ENCODE results near the gene PANX1. TPM values are rescaled to one million over a fixed set of nuclear protein-coding genes. Genes with fewer than 3 reads are reported as not detected.

Gene PANX1
- polyA plus RNA-seq, 1 donor (not counting 4 experiments of a cell fraction or from before 2014, with no cell fraction given): 58.5 TPM

GRCh38 chr11:94193288-94193687, 64.6 kb downstream of the PANX1 start:
- dilution Hi-C loops (cut with MboI; ENCODE audit: extremely low pct_ligation_motif_present, low sequenced_read_pairs): no loop called here
- FAIRE-seq (peak; percentile 91), DNase-seq (ENCODE audit: low read depth, low spot score) (peak; percentile 23)
- Histone ChIP-seq H3K4me3 (ENCODE audit: control insufficient read depth in 2 of 3, extremely low read depth in 1 of 3, insufficient read depth in 2 of 3, low read depth in 1 of 3, low read length in 3 of 3) (no peak overlapping the region), H3K79me2 (ENCODE audit: control insufficient read depth, insufficient read depth, low read length) (no peaks in the 10 kb centered on the region), H3K9me1 (ENCODE audit: control insufficient read depth, extremely low read depth, insufficient read depth, low read length) (no peaks in the 10 kb centered on the region), H3K9ac (ENCODE audit: control insufficient read depth, extremely low read depth, insufficient read depth, low read length) (no peak overlapping the region), H3K27ac (ENCODE audit: control insufficient read depth, insufficient read depth, low read length) (no peak overlapping the region), H4K20me1 (ENCODE audit: control insufficient read depth, extremely low read depth, insufficient read depth, low read length) (no peaks in the 10 kb centered on the region), H3K4me1 (ENCODE audit: control insufficient read depth, extremely low read depth, insufficient read depth, low read length) (peaks cover 7% of the 10 kb centered on the region), H3K27me3 (ENCODE audit: control insufficient read depth, extremely low read depth, insufficient read depth, low read length) (no peaks in the 10 kb centered on the region), H3K4me2 (ENCODE audit: control insufficient read depth, extremely low read depth, insufficient read depth, low read depth, low read length) (no peak overlapping the region), H3K9me3 (ENCODE audit: control insufficient read depth, low read depth, low read length) (no peaks in the 10 kb centered on the region), H2AFZ (ENCODE audit: control insufficient read depth, low read length) (no peak overlapping the region), H3K36me3 (ENCODE audit: control insufficient read depth in 2 of 2, extremely low read depth in 1 of 2, insufficient read depth in 2 of 2, low read length in 2 of 2) (no peaks in the 10 kb centered on the region)
- no peak for TF ChIP-seq EZH2 (IDR thresholded peaks at IDR 0.05; ENCODE audit: low read length)
- no peak for TF ChIP-seq CTCF (optimal IDR thresholded peaks at IDR 0.05 in 1 of 3, IDR thresholded peaks at IDR 0.05 in 1 of 3, conservative IDR thresholded peaks at IDR 0.05 in 1 of 3; ENCODE audit: extremely low read depth in 1 of 3, insufficient read depth in 2 of 3, low read length in 3 of 3)

GRCh38 chr11:94194712-94195111, 66.1 kb downstream of the PANX1 start:
- no peak for TF ChIP-seq EZH2 (IDR thresholded peaks at IDR 0.05; ENCODE audit: low read length)
- TF ChIP-seq CTCF (optimal IDR thresholded peaks at IDR 0.05 in 1 of 3, IDR thresholded peaks at IDR 0.05 in 1 of 3, conservative IDR thresholded peaks at IDR 0.05 in 1 of 3; ENCODE audit: extremely low read depth in 1 of 3, insufficient read depth in 2 of 3, low read length in 3 of 3): no peak
- Histone ChIP-seq H3K9me3 (ENCODE audit: control insufficient read depth, low read depth, low read length) (no peaks in the 10 kb centered on the region), H3K9me1 (ENCODE audit: control insufficient read depth, extremely low read depth, insufficient read depth, low read length) (no peaks in the 10 kb centered on the region), H3K27ac (ENCODE audit: control insufficient read depth, insufficient read depth, low read length) (no peak overlapping the region), H2AFZ (ENCODE audit: control insufficient read depth, low read length) (no peak overlapping the region), H3K4me3 (ENCODE audit: control insufficient read depth in 2 of 3, extremely low read depth in 1 of 3, insufficient read depth in 2 of 3, low read depth in 1 of 3, low read length in 3 of 3) (no peak overlapping the region), H3K4me1 (ENCODE audit: control insufficient read depth, extremely low read depth, insufficient read depth, low read length) (peaks cover 7% of the 10 kb centered on the region), H3K9ac (ENCODE audit: control insufficient read depth, extremely low read depth, insufficient read depth, low read length) (no peak overlapping the region), H3K4me2 (ENCODE audit: control insufficient read depth, extremely low read depth, insufficient read depth, low read depth, low read length) (no peak overlapping the region), H3K27me3 (ENCODE audit: control insufficient read depth, extremely low read depth, insufficient read depth, low read length) (no peaks in the 10 kb centered on the region), H4K20me1 (ENCODE audit: control insufficient read depth, extremely low read depth, insufficient read depth, low read length) (no peaks in the 10 kb centered on the region), H3K36me3 (ENCODE audit: control insufficient read depth in 2 of 2, extremely low read depth in 1 of 2, insufficient read depth in 2 of 2, low read length in 2 of 2) (no peaks in the 10 kb centered on the region), H3K79me2 (ENCODE audit: control insufficient read depth, insufficient read depth, low read length) (no peaks in the 10 kb centered on the region)
- no peak for FAIRE-seq
- dilution Hi-C loops (cut with MboI; ENCODE audit: extremely low pct_ligation_motif_present, low sequenced_read_pairs): no loop called here
- DNase-seq (ENCODE audit: low read depth, low spot score): no peak

Measured in keratinocyte (primary cell).